GM19463 (cell line): Measurements from ENCODE around the gene FDX1.

Experiments used
- ATAC-seq: cut with Tn5 transposase; IDR thresholded peaks from one replicate; pipeline ENCODE4 v1.9.1; 2021; ENCODE audit warnings: mild to moderate bottlenecking, moderate library complexity; ENCODE audit not compliant: unreplicated experiment

The FDX1 gene

GRCh38 chr11:110505528-110506284 lies 76.0 kb downstream of the FDX1 start:
- ATAC-seq: no peak

- no peak for ATAC-seq
Observed at GRCh38 chr11:110507328-110507727, 77.6 kb downstream of the FDX1 start.

- no peak for ATAC-seq
Observed at GRCh38 chr11:110508786-110509185, 79.0 kb downstream of the FDX1 start.

- ATAC-seq: no peak
Observed at GRCh38 chr11:110509472-110509871, 79.7 kb downstream of the FDX1 start.

- ATAC-seq: no peak
Observed at GRCh38 chr11:110512026-110512425, 82.3 kb downstream of the FDX1 start.

- ATAC-seq: no peak
Observed at GRCh38 chr11:110513259-110513801, 83.6 kb downstream of the FDX1 start.

GRCh38 chr11:110513846-110514437 lies 84.2 kb downstream of the FDX1 start:
- ATAC-seq: no peak
